ENCODE data around the gene PNLIP.

DNA sequence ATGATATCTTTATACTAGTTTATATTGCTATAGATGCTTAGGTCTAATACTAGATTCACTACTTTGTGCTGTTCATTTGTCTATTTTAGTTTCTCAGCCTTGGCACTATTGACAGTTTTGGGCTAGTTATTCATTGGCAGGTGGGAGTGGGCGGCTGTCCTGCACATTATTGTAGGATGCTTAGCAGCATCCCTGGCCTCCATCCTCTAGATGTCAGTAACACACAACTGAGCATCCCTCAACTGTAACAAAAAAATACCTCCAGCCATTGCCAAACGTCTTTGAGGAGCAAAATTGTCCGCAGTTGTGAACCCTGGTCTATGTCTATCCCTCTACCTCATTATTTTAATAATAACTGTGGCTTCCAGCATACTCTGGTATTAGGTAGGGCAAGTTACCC is 34.4 kb upstream of the PNLIP start:
- no peak for TF ChIP-seq GATA1 (IDR thresholded peaks at IDR 0.05; ENCODE audit: low read depth, low read length)
- TF ChIP-seq POLR2A (IDR thresholded peaks at IDR 0.05; ENCODE audit: low read length): no peak

Measured in erythroblast (primary cell).